K562 (cell line): Measurements from ENCODE around the gene GABRA6. TPM values are rescaled to one million over a fixed set of nuclear protein-coding genes. Genes with fewer than 3 reads are reported as not detected.

ENCODE experiments used
- ATAC-seq: fragments of 200-7000 bp; cut with Tn5 transposase; 3 replicates; pipeline ENCODE4 v1.9.1; 2020; ENCODE audit warnings: moderate library complexity
- BruUV-seq: library from RNA; stranded (reverse); fragments of 400-500 nt; replicated peaks from 2 replicates; lab custom pipeline; 2021; lab: Mats Ljungman, UMichigan
- CTCF ChIA-PET: fragments of 300-600 bp; formaldehyde crosslinking; extraction: SDS; loops from one replicate; lab custom pipeline; 2021; ENCODE audit warnings: low intra/inter-chr PET ratio; lab: Yijun Ruan, JAX
- POLR2A ChIA-PET: fragments of 300-600, 350-650 bp; sonication (Branson Sonifier 250); formaldehyde crosslinking; extraction: SDS; loops from one replicate; lab custom pipeline; 2021; ENCODE audit warnings: antibody characterized with exemption, inconsistent platforms; lab: Yijun Ruan, JAX
- DNase-seq, 4 experiments: peaks; one replicate each; pipeline versions ENCODE4 v3.0.0 to v3.0.0-alpha.2; 2011 to 2018; ENCODE audit warnings: low spot score in 3 of 4, mixed read lengths in 3 of 4; ENCODE audit errors: extremely low read depth in 1 of 4
- FAIRE-seq: peaks from 2 replicates; lab custom pipeline; 2011; peaks lifted over from hg19 to GRCh38; lab: Jason Lieb, UNC
- H2AFZ ChIP-seq: 2 replicates; pipeline ENCODE4 v1.6.0; 2011; ENCODE audit warnings: low read depth, low read length, control low read depth, inconsistent platforms
- H3K27ac ChIP-seq: fragments of 200-600 bp; 3 replicates; pipeline ENCODE4 v1.8.0; 2011; ENCODE audit warnings: low read depth, mild to moderate bottlenecking, control low read depth, inconsistent platforms, low read length, moderate library complexity, mixed read lengths; ENCODE audit errors: extremely low read depth
- H3K27me3 ChIP-seq, 2 experiments: fragments of 300-600 bp in 1 of 2; 2 replicates in 1 of 2; 3 replicates in 1 of 2; pipeline versions ENCODE4 v1.6.0 to v1.8.0; 2011; ENCODE audit warnings: inconsistent platforms in 2 of 2, low read length in 2 of 2, mild to moderate bottlenecking in 1 of 2, mixed read lengths in 1 of 2, moderate library complexity in 1 of 2; ENCODE audit not compliant: control insufficient read depth in 2 of 2, insufficient read depth in 2 of 2
- H3K36me3 ChIP-seq: fragments of 300-600 bp; 3 replicates; pipeline ENCODE4 v1.8.0; 2011; ENCODE audit warnings: mild to moderate bottlenecking, low read length, inconsistent platforms; ENCODE audit not compliant: control insufficient read depth, insufficient read depth
- H3K4me1 ChIP-seq, 2 experiments: fragments of 200-600 bp in 1 of 2; replicated peaks in 1 of 2; 2 replicates in 1 of 2; 3 replicates in 1 of 2; pipeline versions ENCODE4 v1.5.1 to v1.8.0; 2011; ENCODE audit warnings: inconsistent platforms in 2 of 2, low read length in 2 of 2, mild to moderate bottlenecking in 1 of 2, mixed read lengths in 1 of 2, moderate library complexity in 1 of 2; ENCODE audit not compliant: control insufficient read depth in 2 of 2, insufficient read depth in 2 of 2
- H3K4me2 ChIP-seq: 2 replicates; pipeline ENCODE4 v1.6.1; 2011; ENCODE audit warnings: low read length, control low read depth, inconsistent platforms, mixed read lengths; ENCODE audit not compliant: insufficient read depth
- H3K4me3 ChIP-seq: fragments of 200-600 bp; sonication (generic), shearing (Covaris generic); 2 replicates; pipeline ENCODE4 v1.5.1; 2016; ENCODE audit warnings: control low read depth, inconsistent platforms
- H3K79me2 ChIP-seq: fragments of 200-600 bp; 3 replicates; pipeline ENCODE4 v1.8.0; 2011; ENCODE audit warnings: low read length, inconsistent platforms; ENCODE audit not compliant: control insufficient read depth, insufficient read depth
- H3K9ac ChIP-seq, 2 experiments: 2 replicates each; pipeline versions ENCODE4 v1.6.0 to v1.6.1; 2011; ENCODE audit warnings: low read depth in 2 of 2, low read length in 2 of 2, control low read depth in 1 of 2, inconsistent platforms in 1 of 2, mild to moderate bottlenecking in 1 of 2, mixed read lengths in 1 of 2; ENCODE audit not compliant: insufficient read depth in 1 of 2
- H3K9me1 ChIP-seq: one replicate; pipeline ENCODE4 v1.6.0; 2011; ENCODE audit warnings: inconsistent platforms, mild to moderate bottlenecking, low read length, moderate library complexity; ENCODE audit not compliant: control insufficient read depth, insufficient read depth
- H3K9me3 ChIP-seq: replicated peaks from 2 replicates; pipeline ENCODE4 v1.5.1; 2011; ENCODE audit warnings: low read depth, low read length, inconsistent platforms; ENCODE audit not compliant: control insufficient read depth, insufficient read depth
- H4K20me1 ChIP-seq: replicated peaks from 2 replicates; pipeline ENCODE4 v1.6.1; 2011; ENCODE audit warnings: low read length, inconsistent platforms, mixed read lengths; ENCODE audit not compliant: control insufficient read depth, insufficient read depth
- ERF ChIP-seq: fragments of 450-650 bp; formaldehyde crosslinking; IDR thresholded peaks from 2 replicates; pipeline ENCODE4 v1.4.0; 2020; ENCODE audit warnings: mild to moderate bottlenecking, mixed read lengths
- ETS2 ChIP-seq: IDR thresholded peaks from 2 replicates; pipeline ENCODE4 v1.6.1; 2016; ENCODE audit warnings: borderline replicate concordance, missing genetic modification characterization, mild to moderate bottlenecking, moderate library complexity, missing compliant biosample characterization; ENCODE audit not compliant: poor library complexity, severe bottlenecking
- ETV5 ChIP-seq: sonication (generic); formaldehyde crosslinking; IDR thresholded peaks from 2 replicates; pipeline ENCODE4 v1.4.0; 2020; ENCODE audit warnings: low read depth, mild to moderate bottlenecking, missing genetic modification reagents
- FOXJ2 ChIP-seq: fragments of 200-800 bp; sonication (Bioruptor generic); IDR thresholded peaks from 2 replicates; pipeline ENCODE4 v1.6.1; 2016; ENCODE audit warnings: missing genetic modification characterization, missing compliant biosample characterization
- PHF21A ChIP-seq: fragments of 450-650 bp; IDR thresholded peaks from 2 replicates; pipeline ENCODE4 v1.6.1; 2017; ENCODE audit warnings: low read depth, borderline replicate concordance
- ZBTB8A ChIP-seq: fragments of 450-650 bp; IDR thresholded peaks from 2 replicates; pipeline ENCODE4 v1.6.1; 2018; ENCODE audit warnings: mild to moderate bottlenecking, moderate library complexity; ENCODE audit not compliant: partially characterized antibody
- ZSCAN29 ChIP-seq: fragments of 450-650 bp; IDR thresholded peaks from 2 replicates; pipeline ENCODE4 v1.6.1; 2017
- WGBS: fragments of 100-300 bp; shearing (Covaris generic); methylation state at CpG from one replicate; pipeline ENCODE4 v1.1.6; 2016; ENCODE audit warnings: low coverage, mixed read lengths; ENCODE audit not compliant: insufficient coverage; ENCODE audit errors: missing lambda C conversion rate; 5-methylcytosine and 5-hydroxymethylcytosine counted together
- in situ Hi-C: fragments of 300-500 bp; cut with MboI; formaldehyde crosslinking; loops from 4 replicates; pipeline ENCODE4 v1.15.0; 2018; ENCODE audit warnings: inconsistent platforms, mixed read lengths
- intact Hi-C: fragments of 100-400 bp; cut with micrococcal nuclease; formaldehyde crosslinking; loops from 2 replicates; pipeline ENCODE4 v1.14.2; 2022
- polyA plus RNA-seq, 8 experiments: library from polyadenylated mRNA; depleted of rRNA in 4 of 8; stranded (reverse) in 5 of 8; unstranded in 3 of 8; fragments of >200 nt; fragmentation: Nextera tagmentation in 2 of 8; fragmentation: Illumina TruSeq in 1 of 8; extraction: Ambion mirVana in 2 of 8; extraction: Trizol in 1 of 8; gene quantifications; 2 replicates each; pipeline versions ENCODE4 v1.2.1 to v1.2.3, GENCODE V29; 2011 to 2014; ENCODE audit warnings: inconsistent platforms in 1 of 8, missing spikeins in 1 of 8
- total RNA-seq, 7 experiments: library from RNA; depleted of rRNA in 6 of 7; stranded (reverse); fragments of >200 nt in 6 of 7; fragmentation: Illumina TruSeq in 2 of 7; extraction: Trizol in 2 of 7; gene quantifications; 2 replicates each; pipeline versions ENCODE4 v1.2.1 to v1.2.3, GENCODE V29; 2011 to 2021; ENCODE audit warnings: low replicate concordance in 1 of 7
- TF ChIP-seq, protein P1 (sequence below): sonication (generic); formaldehyde crosslinking; IDR thresholded peaks from 2 replicates; pipeline ENCODE4 v1.8.0; 2022; ENCODE audit warnings: mild to moderate bottlenecking, missing genetic modification reagents, borderline replicate concordance

The GABRA6 gene
- total and polyA plus RNA-seq, 9 of the 15 experiments (the other 6 are each of a cell fraction or from before 2014, with no cell fraction given): not detected

DNA sequence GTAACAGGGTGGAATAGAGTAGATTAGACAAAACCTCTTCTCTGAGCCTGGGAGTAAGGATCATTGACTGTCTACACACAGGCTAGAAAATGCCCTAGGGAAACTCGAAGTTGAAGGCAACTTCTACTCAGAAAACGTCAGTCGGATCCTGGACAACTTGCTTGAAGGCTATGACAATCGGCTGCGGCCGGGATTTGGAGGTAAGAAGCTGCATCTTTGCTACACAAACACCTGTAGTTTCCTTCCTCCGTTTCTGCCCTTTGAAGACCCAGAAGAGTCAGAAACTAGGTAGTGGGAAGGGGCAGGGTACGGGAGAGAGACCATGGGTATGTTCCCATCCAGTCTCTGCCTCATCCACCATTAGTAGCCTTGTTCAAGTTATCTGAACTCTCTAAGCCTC lies 628 bp downstream of the GABRA6 start:
- no peak for TF ChIP-seq ETS2 (tag)
- no peak for TF ChIP-seq PHF21A
- no peak for TF ChIP-seq ERF (CRISPR knock-in tag)
- TF ChIP-seq FOXJ2 (tag): no peak
- no peak for TF ChIP-seq ZBTB8A
- no peak for TF ChIP-seq ETV5
- WGBS: 0% methylated on average over 8 of the region's 8 CpGs
- no peaks in the 10 kb centered on the region for H3K9me3 ChIP-seq
- no peak overlapping the region for H3K4me3 ChIP-seq
- CTCF ChIA-PET: no interaction called here
- no peaks in the 10 kb centered on the region for H3K36me3 ChIP-seq
- no peak overlapping the region for H3K27ac ChIP-seq
- FAIRE-seq (no peak), DNase-seq (no peak), ATAC-seq (no peak)
- no peaks in the 10 kb centered on the region for H3K4me1 ChIP-seq
- no peaks in the 10 kb centered on the region for H3K79me2 ChIP-seq
- H3K9me1 ChIP-seq: no peaks in the 10 kb centered on the region
- H3K9ac ChIP-seq: no peak overlapping the region
- in situ Hi-C loops: no loop called here
- no peaks in the 10 kb centered on the region for H4K20me1 ChIP-seq
- no peaks in the 10 kb centered on the region for H3K27me3 ChIP-seq
- H3K4me2 ChIP-seq: no peak overlapping the region
- POLR2A ChIA-PET: no interaction called here
- intact Hi-C loops: no loop called here
- no TSS peak for BruUV-seq
- no peak overlapping the region for H2AFZ ChIP-seq

DNA sequence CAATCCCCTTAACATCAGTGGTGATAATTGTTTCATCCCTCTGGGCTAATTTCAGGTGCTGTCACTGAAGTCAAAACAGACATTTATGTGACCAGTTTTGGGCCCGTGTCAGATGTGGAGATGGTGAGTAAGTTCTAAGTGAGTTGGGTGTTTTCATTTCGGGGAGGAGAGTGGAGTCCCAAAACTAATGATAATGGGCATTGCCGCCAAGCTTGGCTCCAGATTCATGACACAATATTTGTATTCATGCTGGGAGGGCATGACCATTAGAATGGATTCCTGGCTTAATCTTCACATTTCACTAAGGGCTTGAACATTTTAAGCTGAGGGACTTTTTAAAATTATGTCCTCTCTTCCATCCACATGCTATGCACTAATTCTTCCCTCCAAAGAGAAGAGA lies 1.4 kb downstream of the GABRA6 start:
- BruUV-seq: no TSS peak
- POLR2A ChIA-PET: no interaction called here

More for the DNA sequence above, 1.4 kb downstream of the GABRA6 start:
- H3K4me2 ChIP-seq: no peak overlapping the region
- 4% methylated on average over 3 of the region's 3 CpGs for WGBS
- no peaks in the 10 kb centered on the region for H4K20me1 ChIP-seq
- no peaks in the 10 kb centered on the region for H3K36me3 ChIP-seq
- in situ Hi-C loops: no loop called here
- no peak overlapping the region for H2AFZ ChIP-seq
- H3K79me2 ChIP-seq: no peaks in the 10 kb centered on the region
- no peaks in the 10 kb centered on the region for H3K27me3 ChIP-seq
- FAIRE-seq (no peak), ATAC-seq (no peak), DNase-seq (no peak)
- no peak overlapping the region for H3K27ac ChIP-seq
- H3K9me1 ChIP-seq: no peaks in the 10 kb centered on the region
- intact Hi-C loops: no loop called here
- CTCF ChIA-PET: no interaction called here
- no peak overlapping the region for H3K4me3 ChIP-seq
- H3K9me3 ChIP-seq: no peaks in the 10 kb centered on the region
- H3K9ac ChIP-seq: no peak overlapping the region
- no peaks in the 10 kb centered on the region for H3K4me1 ChIP-seq
- TF ChIP-seq, protein P1, sequence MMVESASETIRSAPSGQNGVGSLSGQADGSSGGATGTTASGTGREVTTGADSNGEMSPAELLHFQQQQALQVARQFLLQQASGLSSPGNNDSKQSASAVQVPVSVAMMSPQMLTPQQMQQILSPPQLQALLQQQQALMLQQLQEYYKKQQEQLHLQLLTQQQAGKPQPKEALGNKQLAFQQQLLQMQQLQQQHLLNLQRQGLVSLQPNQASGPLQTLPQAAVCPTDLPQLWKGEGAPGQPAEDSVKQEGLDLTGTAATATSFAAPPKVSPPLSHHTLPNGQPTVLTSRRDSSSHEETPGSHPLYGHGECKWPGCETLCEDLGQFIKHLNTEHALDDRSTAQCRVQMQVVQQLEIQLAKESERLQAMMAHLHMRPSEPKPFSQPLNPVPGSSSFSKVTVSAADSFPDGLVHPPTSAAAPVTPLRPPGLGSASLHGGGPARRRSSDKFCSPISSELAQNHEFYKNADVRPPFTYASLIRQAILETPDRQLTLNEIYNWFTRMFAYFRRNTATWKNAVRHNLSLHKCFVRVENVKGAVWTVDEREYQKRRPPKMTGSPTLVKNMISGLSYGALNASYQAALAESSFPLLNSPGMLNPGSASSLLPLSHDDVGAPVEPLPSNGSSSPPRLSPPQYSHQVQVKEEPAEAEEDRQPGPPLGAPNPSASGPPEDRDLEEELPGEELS (CRISPR knock-in tag): no peak
- no peak for TF ChIP-seq ZSCAN29
